ENCODE measurements around the gene TOR4A. TPM values are rescaled to one million over a fixed set of nuclear protein-coding genes. Genes with fewer than 3 reads are reported as not detected.
A peak's percentile ranks its signal among the peaks of the same experiment; 100 is the strongest.

The TOR4A gene
- total and polyA plus RNA-seq, 5 donors: 6.2 to 17.2 (median 12.9) TPM

- H3K27ac ChIP-seq (ENCODE audit: low read length): peak overlapping the region; percentile 53
- ATAC-seq (no peak), DNase-seq (peak; percentile 12 to 60 (median 41))
- no peaks in the 10 kb centered on the region for H3K27me3 ChIP-seq (ENCODE audit: control insufficient read depth, insufficient read depth)
- H3K4me1 ChIP-seq (ENCODE audit: control insufficient read depth, insufficient read depth, low read length): no peaks in the 10 kb centered on the region
- intact Hi-C loops (cut with DNase I): loop anchor here in 3 of 4 donors (5.0 to 10.0 kb wide), 2 partner anchors 108 to 226 kb away; no protein-coding TSS in a partner anchor
- 59% methylated on average over 10 of the region's 10 CpGs for WGBS
- peak overlapping the region; percentile 76 for H3K4me3 ChIP-seq (ENCODE audit: low read length)
- H3K9me3 ChIP-seq (ENCODE audit: control insufficient read depth, low read length): no peaks in the 10 kb centered on the region
Observed at GRCh38 chr9:137299203-137299565, 21.7 kb downstream of the TOR4A start.

GRCh38 chr9:137299938-137300337, 22.4 kb downstream of the TOR4A start:
- DNase-seq: peak; percentile 52 to 78 (median 76)
- intact Hi-C loops (cut with DNase I): loop anchor here (2.0 to 10.0 kb wide), 4 partner anchors 105 to 225 kb away; no protein-coding TSS in a partner anchor

GRCh38 chr9:137300567-137301080, 23.1 kb downstream of the TOR4A start:
- Histone ChIP-seq H3K4me1 (ENCODE audit: control insufficient read depth, insufficient read depth, low read length) (no peaks in the 10 kb centered on the region), H3K4me3 (ENCODE audit: low read length) (peak overlapping the region; percentile 76), H3K9me3 (ENCODE audit: control insufficient read depth, low read length) (no peaks in the 10 kb centered on the region), H3K27me3 (ENCODE audit: control insufficient read depth, insufficient read depth) (no peaks in the 10 kb centered on the region), H3K27ac (ENCODE audit: low read length) (peak overlapping the region; percentile 60)
- WGBS: 3% methylated on average over 25 of the region's 25 CpGs
- ATAC-seq (no peak), DNase-seq (peak in 2 of 3 donors; percentile 31 to 57)
- intact Hi-C loops (cut with DNase I): loop anchor here in 3 of 4 donors (2.0 to 10.0 kb wide), 3 partner anchors 104 to 107 kb away; no protein-coding TSS in a partner anchor

More at GRCh38 chr9:137299938-137300337, 22.4 kb downstream of the TOR4A start:
- peak in 1 of 2 donors; percentile 1 for ATAC-seq
- no peak overlapping the region for H3K27ac ChIP-seq (ENCODE audit: low read length)
- H3K9me3 ChIP-seq (ENCODE audit: control insufficient read depth, low read length): no peaks in the 10 kb centered on the region
- H3K4me3 ChIP-seq (ENCODE audit: low read length): peak overlapping the region; percentile 76
- no peaks in the 10 kb centered on the region for H3K4me1 ChIP-seq (ENCODE audit: control insufficient read depth, insufficient read depth, low read length)
- 35% methylated on average over 16 of the region's 16 CpGs for WGBS
- H3K27me3 ChIP-seq (ENCODE audit: control insufficient read depth, insufficient read depth): no peaks in the 10 kb centered on the region

GRCh38 chr9:137301081-137301947, 23.8 kb downstream of the TOR4A start:
- Histone ChIP-seq H3K4me1 (ENCODE audit: control insufficient read depth, insufficient read depth, low read length) (no peaks in the 10 kb centered on the region), H3K27ac (ENCODE audit: low read length) (peak overlapping the region; percentile 60), H3K9me3 (ENCODE audit: control insufficient read depth, low read length) (no peaks in the 10 kb centered on the region), H3K27me3 (ENCODE audit: control insufficient read depth, insufficient read depth) (no peaks in the 10 kb centered on the region), H3K4me3 (ENCODE audit: low read length) (peak overlapping the region; percentile 76)
- no peak for ATAC-seq
- intact Hi-C loops (cut with DNase I): loop anchor here in 3 of 4 donors (2.0 to 10.0 kb wide), 3 partner anchors 103 to 106 kb away; no protein-coding TSS in a partner anchor
- under 1% methylated on average over 115 of the region's 115 CpGs for WGBS
- peak in 2 of 3 donors; percentile 75 to 81 for DNase-seq

GRCh38 chr9:137302118-137302448, 24.6 kb downstream of the TOR4A start, which contains the start of gene NRARP:
TSS of gene NRARP (minus strand) at chr9:137302271. CDS start at chr9:137301928, 343 bp downstream.
- peak within 1 kb of the TSS; percentile 76 for H3K4me3 ChIP-seq (ENCODE audit: low read length)
- intact Hi-C loops (cut with DNase I): loop anchor here in 2 of 4 donors (5.0 to 10.0 kb wide), 2 partner anchors 103 to 105 kb away; no protein-coding TSS in a partner anchor
- no peaks in the 10 kb centered on the region for H3K27me3 ChIP-seq (ENCODE audit: control insufficient read depth, insufficient read depth)
- peak within 1 kb of the TSS; percentile 60 for H3K27ac ChIP-seq (ENCODE audit: low read length)
- no peaks in the 10 kb centered on the region for H3K9me3 ChIP-seq (ENCODE audit: control insufficient read depth, low read length)
- under 1% methylated on average over 60 of the region's 60 CpGs for WGBS
- no peaks in the 10 kb centered on the region for H3K4me1 ChIP-seq (ENCODE audit: control insufficient read depth, insufficient read depth, low read length)
- ATAC-seq: peak; percentile 44 to 64
- DNase-seq: peak; percentile 91 to 97 (median 96)

GRCh38 chr9:137302449-137303150, 25.1 kb downstream of the TOR4A start:
- Histone ChIP-seq H3K4me3 (ENCODE audit: low read length) (peak overlapping the region; percentile 76), H3K27ac (ENCODE audit: low read length) (no peak overlapping the region), H3K27me3 (ENCODE audit: control insufficient read depth, insufficient read depth) (no peaks in the 10 kb centered on the region), H3K4me1 (ENCODE audit: control insufficient read depth, insufficient read depth, low read length) (no peaks in the 10 kb centered on the region), H3K9me3 (ENCODE audit: control insufficient read depth, low read length) (no peaks in the 10 kb centered on the region)
- 6% methylated on average over 78 of the region's 78 CpGs for WGBS
- intact Hi-C loops (cut with DNase I): loop anchor here in 2 of 4 donors (5.0 to 10.0 kb wide), 2 partner anchors 102 to 105 kb away; no protein-coding TSS in a partner anchor
- DNase-seq (no peak), ATAC-seq (peak; percentile 2)

GRCh38 chr9:137303151-137303892, 25.8 kb downstream of the TOR4A start:
- 64% methylated on average over 23 of the region's 23 CpGs for WGBS
- no peaks in the 10 kb centered on the region for H3K9me3 ChIP-seq (ENCODE audit: control insufficient read depth, low read length)
- H3K27me3 ChIP-seq (ENCODE audit: control insufficient read depth, insufficient read depth): no peaks in the 10 kb centered on the region
- H3K4me1 ChIP-seq (ENCODE audit: control insufficient read depth, insufficient read depth, low read length): no peaks in the 10 kb centered on the region
- intact Hi-C loops (cut with DNase I): loop anchor here in 2 of 4 donors (5.0 to 10.0 kb wide), 2 partner anchors 101 to 104 kb away; no protein-coding TSS in a partner anchor
- DNase-seq (peak; percentile 30 to 65 (median 54)), ATAC-seq (no peak)
- H3K27ac ChIP-seq (ENCODE audit: low read length): no peak overlapping the region
- H3K4me3 ChIP-seq (ENCODE audit: low read length): no peak overlapping the region

GRCh38 chr9:137303893-137304382, 26.4 kb downstream of the TOR4A start:
- H3K27me3 ChIP-seq (ENCODE audit: control insufficient read depth, insufficient read depth): no peaks in the 10 kb centered on the region
- H3K9me3 ChIP-seq (ENCODE audit: control insufficient read depth, low read length): no peaks in the 10 kb centered on the region
- 95% methylated on average over 22 of the region's 22 CpGs for WGBS
- no peaks in the 10 kb centered on the region for H3K4me1 ChIP-seq (ENCODE audit: control insufficient read depth, insufficient read depth, low read length)
- DNase-seq (peak in 2 of 3 donors; percentile 56 to 63), ATAC-seq (no peak)
- intact Hi-C loops (cut with DNase I): loop anchor here in 2 of 4 donors (5.0 to 10.0 kb wide), 2 partner anchors 101 to 103 kb away; no protein-coding TSS in a partner anchor
- H3K4me3 ChIP-seq (ENCODE audit: low read length): no peak overlapping the region
- no peak overlapping the region for H3K27ac ChIP-seq (ENCODE audit: low read length)

GRCh38 chr9:137304383-137305059, 27.0 kb downstream of the TOR4A start:
- H3K27me3 ChIP-seq (ENCODE audit: control insufficient read depth, insufficient read depth): no peaks in the 10 kb centered on the region

More at GRCh38 chr9:137304383-137305059, 27.0 kb downstream of the TOR4A start:
- no peaks in the 10 kb centered on the region for H3K4me1 ChIP-seq (ENCODE audit: control insufficient read depth, insufficient read depth, low read length)
- H3K9me3 ChIP-seq (ENCODE audit: control insufficient read depth, low read length): no peaks in the 10 kb centered on the region
- no peak overlapping the region for H3K4me3 ChIP-seq (ENCODE audit: low read length)
- intact Hi-C loops (cut with DNase I): loop anchor here in 2 of 4 donors (5.0 to 10.0 kb wide), 2 partner anchors 100 to 103 kb away; no protein-coding TSS in a partner anchor
- WGBS: 49% methylated on average over 16 of the region's 16 CpGs
- H3K27ac ChIP-seq (ENCODE audit: low read length): peak overlapping the region; percentile 4
- peak in 1 of 3 donors; percentile 43 for DNase-seq
- ATAC-seq: no peak

Data from right cardiac atrium (tissue), 5 donors.